T follicular helper cell (primary cell): ENCODE data around the gene POGZ.
"Not testable (repeated sequence)": the region's sequence is repeated elsewhere in the genome, so short reads cannot be mapped to it uniquely, and the experiment has no call there.

Source experiments
- DNase-seq: peaks from one replicate; pipeline ENCODE4 v3.0.0-alpha.2; 2020; ENCODE audit warnings: low read depth

Gene POGZ

DNA sequence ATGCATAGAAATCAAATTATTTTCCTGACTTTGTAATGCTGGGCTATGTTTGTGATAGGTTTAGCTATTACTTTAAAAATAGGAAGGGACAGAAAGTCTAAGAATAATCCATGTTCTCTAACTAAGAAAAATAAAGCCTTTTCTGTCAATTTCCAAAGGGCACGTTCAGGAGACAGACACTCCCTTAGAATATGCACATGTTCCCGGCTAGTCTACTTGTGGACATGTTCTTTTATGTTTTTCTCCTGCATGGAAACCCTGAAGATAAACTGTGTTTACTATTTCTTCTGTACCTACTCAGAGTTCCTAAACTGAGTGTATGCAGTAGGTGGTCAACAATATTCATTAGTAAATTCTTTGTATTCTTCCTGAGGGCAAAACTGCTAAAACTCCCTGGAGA, 47.4 kb downstream of the POGZ start:
- DNase-seq = no peak

DNA sequence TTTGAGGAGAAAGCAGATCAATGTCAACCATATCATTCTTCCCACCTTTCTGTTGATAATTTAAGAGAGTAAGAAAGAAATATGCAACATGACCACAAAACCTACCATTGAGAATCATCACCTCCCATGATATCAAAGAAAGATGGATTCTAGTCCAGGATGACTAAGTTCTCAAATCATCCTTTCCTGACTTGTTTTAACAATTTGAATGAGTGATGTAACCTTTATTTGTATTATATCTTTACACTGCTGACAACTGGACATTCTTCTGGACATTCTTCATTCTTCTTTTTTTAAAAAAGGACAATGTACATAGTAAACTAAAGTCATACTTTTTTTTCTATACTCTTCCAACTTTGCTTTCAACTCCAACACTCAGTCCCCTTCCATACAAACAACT, 50.4 kb downstream of the POGZ start:
- DNase-seq = no peak

DNA sequence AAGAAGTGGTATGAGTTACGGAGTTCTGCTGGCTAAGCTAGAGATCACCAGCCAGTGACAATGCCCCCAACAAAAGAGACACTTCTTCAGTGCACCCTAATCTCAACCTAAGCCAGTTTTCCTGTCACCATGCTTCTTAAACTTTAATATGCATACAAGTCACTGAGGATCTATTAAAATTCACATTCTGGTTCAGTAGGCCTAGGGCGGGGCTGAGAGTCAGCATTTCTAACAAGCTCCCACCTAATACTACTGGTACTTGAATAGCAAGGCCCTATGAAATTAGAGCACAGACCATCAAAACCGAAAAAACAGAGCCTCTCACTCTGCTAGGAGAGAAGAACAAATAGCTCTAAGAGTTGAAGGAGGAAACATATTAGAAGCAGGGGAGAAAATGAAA, 52.0 kb downstream of the POGZ start:
- DNase-seq = no peak

DNA sequence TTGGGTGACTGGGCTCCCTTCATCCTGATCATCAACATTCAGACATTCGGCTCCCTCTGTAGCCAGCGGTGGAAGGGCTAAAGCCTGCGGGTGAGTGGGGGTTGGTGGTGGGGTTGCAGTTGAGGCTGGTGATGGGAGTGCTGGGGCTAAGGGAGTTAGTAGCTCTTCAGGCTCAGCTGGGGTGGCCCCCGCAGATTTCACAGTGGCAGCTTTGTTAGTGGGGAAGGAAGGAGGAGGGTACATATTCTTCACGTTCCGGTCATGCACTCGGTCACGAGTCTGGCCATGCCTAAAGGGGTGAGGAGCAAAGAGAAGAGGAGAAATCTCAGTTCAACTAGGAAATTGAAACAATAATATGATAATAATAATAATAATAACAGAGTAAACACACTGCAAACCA, 53.1 kb downstream of the POGZ start:
- DNase-seq = no peak

DNA sequence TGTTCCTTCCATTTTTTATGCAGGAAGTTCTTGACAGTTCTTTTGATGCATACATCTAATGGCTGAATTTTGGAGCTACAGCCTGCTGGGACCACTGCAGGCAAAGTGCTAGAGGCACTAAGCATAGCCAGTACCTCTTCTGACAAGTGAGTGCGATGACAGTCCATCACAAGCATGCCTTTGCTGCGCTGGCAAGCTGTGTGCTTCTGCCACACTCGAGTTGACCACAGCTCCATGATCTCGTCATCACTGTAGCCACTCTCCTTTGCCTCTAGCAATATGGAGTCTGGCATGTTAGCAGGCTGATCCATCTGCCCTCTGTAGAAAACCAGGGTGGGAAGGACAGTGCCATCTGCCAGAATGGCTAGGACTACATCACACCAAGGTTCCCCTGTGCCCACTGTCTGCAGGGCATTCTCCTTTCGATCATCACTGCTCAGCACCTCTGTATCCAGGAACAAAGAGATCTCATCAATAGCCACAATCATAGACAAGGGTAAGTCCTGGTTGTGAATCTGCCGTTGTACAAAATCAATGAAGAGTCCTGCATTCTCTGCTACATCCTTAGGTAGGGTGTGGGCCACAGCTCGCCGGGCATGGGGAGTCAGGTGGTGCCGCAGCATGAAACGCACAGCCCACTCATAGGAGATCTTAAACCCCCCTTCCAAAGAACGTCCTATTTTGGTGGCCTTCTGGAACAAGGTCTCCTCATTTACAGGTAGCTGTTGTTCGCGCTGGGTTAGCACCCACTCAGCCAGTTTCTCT, 53.9 kb downstream of the POGZ start:
- no peak for DNase-seq

DNA sequence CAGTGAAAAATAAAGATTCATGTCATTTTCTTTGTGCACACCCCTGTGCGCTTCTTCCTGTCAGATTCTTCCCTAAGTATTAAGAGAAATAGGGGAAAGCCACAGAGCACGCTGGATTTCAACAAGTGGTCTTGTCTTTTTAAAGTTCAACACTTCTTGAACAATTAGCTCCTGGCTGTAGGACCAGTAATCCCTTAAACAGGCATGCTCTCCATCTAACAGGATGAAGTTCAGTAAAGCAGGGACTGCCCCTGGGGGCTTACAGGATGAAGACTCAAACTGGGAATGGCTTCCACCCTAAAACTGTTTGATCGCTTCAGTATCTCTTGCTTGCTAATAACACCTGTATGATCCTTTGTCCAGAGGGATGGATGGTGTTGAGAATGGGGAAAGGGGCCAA, 55.7 kb downstream of the POGZ start:
- no peak for DNase-seq

DNA sequence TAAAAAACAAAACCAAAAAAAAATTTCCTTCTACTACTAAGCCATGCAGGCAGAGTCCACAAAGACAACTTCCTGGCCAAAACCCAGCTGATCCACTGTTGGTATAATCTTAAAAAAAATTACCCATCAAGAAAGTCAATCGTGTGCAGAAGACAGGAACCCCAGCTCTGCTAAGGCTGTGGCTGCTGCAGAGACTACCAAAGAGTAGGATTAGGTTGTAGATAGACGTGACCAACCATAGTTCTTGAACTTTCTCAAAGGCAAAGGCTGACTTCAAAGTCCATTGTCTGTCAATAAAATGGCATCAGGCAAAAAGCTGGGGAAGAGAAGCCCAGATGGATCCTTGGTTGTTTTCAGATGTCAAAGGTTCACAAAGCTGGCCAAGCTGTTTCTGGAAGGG, 56.5 kb downstream of the POGZ start:
- DNase-seq = no peak

DNA sequence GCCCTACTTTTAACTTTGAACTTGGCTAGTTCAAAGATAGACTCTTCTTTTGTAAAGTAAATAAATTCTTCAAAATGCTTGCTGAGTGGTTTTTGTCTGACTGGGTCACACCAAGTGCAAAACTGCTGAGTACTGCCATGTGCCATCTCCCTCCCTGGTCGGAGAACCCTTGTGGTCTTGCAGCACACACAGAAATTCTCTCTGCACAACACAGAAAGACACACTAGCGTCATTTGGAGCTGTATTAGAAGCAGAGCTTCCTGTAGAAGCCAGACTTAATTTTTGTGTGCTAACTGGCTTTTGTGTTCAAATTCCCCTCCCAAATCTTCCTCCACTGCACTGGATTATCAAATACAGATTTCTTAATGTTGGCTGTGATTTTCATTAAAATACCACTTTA, 57.4 kb downstream of the POGZ start:
- no peak for DNase-seq

DNA sequence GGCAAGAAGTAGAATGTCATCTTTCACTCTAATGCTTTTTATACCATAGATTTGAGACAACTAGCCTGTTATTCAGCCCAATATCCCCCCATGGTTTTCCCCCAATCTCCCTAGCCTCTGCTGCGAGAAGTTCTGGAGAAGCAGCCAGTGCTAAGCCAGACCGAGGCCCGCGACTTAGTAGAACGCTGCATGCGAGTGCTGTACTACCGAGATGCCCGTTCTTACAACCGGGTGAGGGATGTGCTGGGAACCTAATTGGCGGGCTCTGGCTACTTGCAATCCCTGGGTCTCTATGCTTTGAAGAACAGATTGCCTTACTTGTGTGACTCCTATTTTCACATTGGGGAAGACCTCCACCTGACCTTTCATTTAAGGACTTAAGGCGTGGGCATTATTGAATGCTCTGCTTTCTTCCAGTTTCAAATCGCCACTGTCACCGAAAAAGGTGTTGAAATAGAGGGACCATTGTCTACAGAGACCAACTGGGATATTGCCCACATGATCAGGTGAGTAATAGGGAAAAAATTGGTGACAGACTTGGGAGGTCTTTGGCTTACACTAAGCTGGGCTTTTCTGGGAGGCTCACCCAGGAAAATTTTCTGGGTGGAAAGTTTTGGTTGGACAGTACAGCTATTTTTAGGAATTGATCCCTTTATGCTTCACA, 58.0 kb downstream of the POGZ start:
- DNase-seq = no peak

DNA sequence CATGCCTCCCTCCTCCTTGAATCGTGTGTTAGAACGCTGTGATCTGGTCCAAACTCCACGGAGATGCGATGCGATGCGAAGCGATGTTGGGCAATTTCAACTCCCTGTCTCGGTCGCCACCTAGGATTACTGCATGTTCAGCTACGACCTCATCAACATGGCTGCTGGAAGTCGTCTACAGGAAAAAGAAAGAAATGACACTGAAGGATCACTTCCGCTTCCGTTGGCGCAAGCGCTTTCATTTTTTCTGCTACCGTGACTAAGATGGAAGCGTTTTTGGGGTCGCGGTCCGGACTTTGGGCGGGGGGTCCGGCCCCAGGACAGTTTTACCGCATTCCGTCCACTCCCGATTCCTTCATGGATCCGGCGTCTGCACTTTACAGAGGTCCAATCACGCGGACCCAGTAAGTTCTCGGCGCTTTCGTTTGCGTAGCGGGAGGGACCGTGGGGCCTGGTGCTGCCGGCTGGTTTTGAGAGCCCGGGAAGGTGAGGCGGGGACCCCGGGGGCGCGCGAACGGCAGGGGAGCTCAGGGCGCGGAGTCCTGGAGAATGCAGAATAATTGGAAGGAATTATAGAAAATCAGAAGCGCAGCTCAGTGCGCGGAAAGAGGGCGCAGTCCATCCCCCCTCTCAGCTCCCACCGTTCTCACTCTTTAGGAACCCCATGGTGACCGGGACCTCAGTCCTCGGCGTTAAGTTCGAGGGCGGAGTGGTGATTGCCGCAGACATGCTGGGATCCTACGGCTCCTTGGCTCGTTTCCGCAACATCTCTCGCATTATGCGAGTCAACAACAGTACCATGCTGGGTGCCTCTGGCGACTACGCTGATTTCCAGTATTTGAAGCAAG, 59.7 kb downstream of the POGZ start, which contains the start of gene PSMB4:
PSMB4 (plus strand) TSS at position 250 of the 848 bp plus-strand sequence; CDS start at position 265, 15 bp downstream.
- peak; percentile 78 for DNase-seq

DNA sequence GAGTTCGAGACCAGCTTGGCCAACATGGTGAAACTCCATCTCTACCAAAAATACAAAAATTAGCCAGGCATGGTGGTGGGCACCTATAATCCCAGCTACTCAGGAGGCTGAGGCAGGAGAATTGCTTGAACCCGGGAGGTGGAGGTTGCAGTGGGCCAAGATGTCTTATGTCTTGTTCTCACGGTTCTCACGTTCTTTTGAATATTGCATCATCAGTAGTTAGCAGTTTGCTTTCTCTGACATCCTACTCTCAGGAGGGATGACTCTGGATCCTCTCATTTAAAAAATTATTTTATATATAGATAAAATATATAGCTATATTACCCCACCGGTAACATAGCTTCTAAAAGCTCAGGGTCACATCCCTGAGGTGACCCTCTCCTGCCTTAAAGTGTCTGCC, 63.0 kb downstream of the POGZ start:
- DNase-seq = not testable (repeated sequence)

DNA sequence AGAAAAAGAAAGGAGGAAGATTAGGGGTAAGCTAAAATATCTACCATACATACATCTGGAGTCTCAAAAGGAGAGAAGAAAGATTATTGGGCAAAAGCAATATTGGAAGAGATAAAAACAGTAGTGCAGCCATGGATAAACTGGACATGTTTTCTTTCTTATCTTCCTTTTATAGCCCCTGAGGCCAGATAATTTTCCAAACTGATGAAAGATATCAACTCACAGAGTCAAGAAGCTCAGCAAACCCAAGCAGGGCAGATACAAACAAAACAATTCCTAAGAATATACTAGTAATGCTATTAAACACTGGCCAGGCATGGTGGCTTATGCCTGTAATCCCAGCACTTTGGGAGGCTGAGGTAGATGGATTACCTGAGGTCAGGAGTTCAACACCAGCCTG, 65.7 kb downstream of the POGZ start:
- no peak for DNase-seq

DNA sequence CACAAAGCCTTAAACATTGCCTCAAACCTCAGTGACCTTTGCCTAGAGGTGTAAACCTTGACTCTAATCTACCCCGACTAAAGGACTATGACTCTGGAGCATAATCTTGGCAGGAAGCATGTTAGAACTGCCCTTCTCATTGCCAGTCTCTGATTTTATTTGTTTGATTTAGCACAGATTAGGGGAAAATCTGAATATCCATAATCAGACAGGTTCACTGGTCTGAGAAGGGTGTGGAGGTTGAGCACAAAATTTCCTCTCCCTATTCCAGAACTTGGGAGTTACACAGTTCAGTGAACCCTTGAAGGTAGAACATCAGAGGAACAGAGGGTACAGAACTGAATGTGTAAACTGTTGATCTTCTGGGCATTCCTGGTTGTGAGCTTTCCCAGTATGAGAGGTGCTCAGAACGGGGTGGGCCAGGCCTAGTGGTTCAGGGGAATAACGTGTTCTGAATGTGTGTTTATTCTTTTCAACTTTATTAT, 68.2 kb downstream of the POGZ start:
- no peak for DNase-seq

DNA sequence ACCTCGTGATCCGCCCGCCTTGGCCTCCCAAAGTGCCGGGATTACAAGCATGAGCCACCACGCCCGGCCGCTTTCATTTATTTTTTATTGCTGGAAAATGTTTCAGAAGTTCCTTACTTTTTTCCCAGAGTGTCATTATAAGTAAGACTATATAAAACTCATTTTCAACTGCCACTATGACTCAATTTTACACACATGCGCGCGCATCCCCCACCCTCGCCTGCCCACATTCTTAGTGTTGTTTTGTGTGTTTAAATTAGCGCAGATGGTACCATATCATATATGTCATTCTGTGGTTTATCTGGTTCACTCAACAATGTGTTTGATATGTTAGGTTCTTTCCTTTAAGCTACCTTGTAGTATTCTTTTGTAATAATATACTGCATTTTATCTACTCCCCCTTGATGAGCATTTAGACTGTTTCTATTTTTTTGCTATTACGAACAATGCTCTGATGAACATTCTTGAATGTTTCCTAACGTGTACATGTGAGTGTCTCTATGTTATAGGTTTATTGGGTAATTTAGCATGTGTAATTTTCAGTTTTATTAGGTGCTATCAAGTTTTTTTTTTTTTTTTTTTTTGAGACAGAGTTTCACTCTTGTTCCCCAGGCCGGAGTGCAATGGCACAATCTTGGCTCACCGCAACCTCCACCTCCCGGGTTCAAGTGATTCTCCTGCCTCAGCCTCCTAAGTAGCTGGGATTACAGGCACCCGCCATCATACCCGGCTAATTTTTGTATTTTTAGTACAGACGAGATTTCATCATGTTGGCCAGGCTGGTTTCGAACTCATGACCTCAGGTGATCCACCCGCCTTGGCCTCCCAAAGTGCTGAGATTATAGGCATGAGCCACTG, 68.8 kb downstream of the POGZ start:
- DNase-seq = not testable (repeated sequence)

DNA sequence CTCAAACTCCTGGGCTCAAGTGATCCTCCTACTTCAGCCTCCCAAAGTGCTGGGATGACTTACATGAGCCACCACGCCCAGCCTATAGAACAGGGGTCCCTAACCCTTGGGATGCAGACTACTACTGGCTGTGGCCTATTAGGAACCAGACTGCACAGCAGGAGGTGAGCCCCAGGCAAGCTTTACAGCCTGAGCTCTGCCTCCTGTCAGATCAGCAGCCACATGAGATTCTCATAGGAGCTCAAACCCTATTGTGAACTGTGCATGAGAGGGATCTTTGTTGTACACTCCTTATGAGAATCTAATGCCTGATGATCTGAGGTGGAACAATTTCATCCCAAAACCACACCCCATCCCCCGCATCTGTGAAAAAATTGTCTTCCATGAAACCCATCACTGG, 73.3 kb downstream of the POGZ start:
- no peak for DNase-seq

DNA sequence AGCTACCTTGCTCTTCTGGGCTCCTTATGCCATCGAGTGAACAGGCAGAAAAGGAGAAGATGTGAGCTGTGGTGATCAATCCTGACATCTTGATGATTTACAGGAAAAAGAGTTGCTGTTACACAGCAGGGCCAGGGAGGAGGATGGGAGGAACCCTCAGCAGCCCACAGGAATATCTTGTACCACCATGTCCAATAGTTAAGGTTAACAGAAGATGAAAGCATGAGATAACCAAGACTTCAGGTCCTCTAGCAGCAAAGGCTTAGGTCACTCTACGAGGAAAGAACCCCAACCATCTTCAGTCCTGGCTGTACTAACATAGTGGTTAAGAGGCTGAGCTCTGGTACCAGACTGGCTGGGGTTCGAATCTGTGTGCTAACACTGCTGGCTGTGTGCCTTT, 74.7 kb downstream of the POGZ start:
- no peak for DNase-seq

DNA sequence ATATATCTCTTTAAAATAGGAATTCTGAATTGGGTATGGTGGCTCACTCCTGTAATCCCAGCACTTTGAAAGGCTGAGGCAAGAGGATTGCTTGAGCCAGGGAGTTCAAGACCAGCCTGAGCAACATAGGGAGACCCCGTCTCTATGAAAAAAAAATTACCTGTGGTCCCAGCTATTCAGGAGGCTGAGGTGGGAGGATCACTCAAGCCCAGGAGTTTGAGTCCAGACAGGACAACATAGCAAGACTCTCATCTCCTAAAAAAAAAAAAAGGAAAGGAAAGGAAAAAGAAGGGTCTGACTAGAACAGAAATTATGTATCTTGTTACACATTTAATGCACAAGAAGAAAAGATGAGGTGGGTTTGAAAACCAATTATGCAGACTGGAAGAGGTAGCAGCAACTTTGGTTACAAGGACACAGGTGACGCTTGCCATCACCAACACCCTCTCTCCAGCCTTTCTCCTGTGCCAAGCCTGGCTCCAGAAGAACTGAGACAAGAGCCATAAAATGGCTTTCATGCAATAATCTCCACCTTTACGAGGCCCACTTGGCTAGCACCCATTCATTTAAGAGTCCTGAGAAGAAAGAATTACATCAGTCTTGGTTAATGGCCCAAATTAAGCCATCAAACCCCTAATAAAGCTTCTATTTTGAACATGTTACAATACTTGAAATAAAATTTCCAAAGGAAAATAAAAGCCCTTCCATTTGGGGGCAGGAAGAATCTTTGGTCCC, 82.0 kb downstream of the POGZ start:
- no peak for DNase-seq

DNA sequence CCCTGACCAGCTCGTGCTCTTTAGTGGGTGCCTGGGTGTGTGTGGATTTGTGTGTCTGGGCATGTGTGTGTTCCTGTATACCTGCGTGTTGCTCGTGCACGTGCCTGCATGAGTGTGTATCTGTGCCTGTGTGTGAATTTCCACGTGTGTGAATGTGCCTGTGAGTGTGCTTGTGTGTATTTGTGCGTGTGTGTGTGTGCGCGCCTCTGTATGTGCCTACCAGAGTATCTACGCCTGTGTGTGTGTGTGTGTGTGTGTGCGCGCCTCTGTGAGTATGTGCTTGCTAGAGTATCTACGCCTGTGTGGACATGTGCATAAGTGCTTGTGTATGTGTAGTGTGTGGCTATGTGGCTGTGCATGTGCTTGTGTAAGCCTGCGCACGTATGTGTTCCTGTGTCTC, 86.1 kb downstream of the POGZ start:
- no peak for DNase-seq

DNA sequence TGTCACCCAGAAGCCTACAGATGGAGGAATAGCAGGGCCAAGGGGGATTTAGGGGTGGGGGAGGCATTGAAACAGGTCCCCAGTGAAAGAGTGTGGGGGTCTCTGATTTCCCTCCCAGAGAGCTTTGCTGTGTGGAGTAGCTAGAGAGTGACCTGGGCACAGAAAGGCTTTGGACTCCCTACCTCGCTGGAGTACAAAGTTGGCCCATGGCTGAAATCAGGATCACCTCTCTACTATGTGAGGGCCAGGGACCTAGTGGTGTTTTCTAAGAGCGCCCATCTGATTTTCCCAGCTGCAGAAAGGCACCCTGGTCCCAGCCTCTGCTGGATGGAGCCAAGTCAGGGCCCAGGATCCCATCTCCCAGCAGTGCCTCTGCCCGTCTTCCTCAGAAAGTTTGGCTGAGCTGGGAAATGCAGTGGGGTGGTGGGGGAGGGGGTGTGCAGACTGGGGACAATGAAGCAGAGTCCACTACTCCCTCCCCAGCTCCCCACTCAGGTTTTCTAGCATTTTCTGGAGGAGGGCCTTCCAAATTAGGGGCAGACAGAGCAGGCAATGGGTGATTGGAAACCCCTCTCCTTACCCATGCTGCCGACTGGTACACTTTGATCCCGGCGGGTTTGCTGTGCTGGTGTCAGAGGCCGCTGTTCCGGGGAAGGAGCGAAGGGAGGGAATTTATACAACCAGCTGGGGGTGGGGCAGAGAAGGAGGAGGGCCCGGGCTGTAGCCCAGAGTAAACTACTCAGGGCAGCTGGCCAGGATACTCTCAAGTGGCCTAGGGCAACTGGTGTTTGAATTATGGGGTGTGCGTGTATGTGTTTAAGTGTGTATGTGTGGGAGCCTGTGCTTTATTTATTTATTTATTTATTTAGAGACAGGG, 87.0 kb downstream of the POGZ start, which contains the start of gene SELENBP1:
SELENBP1 (minus strand) TSS at position 648 of the 877 bp plus-strand sequence; CDS start at position 584, 64 bp downstream.
- DNase-seq = no peak
